H1 (cell line): ENCODE measurements around the gene UNC5B. TPM values are rescaled to one million over a fixed set of nuclear protein-coding genes. Genes with fewer than 3 reads are reported as not detected.

Experiments used
- CTCF ChIA-PET: fragments of 300-600 bp; sonication (Branson Sonifier 250); formaldehyde crosslinking; loops from one replicate; lab custom pipeline; 2021; ENCODE audit not compliant: partially characterized antibody; lab: Charles Lee
- POLR2A ChIA-PET: fragments of 300-600 bp; sonication (Branson Sonifier 250); formaldehyde crosslinking; loops from one replicate; lab custom pipeline; 2021; ENCODE audit warnings: inconsistent platforms; ENCODE audit not compliant: partially characterized antibody; lab: Charles Lee
- DNase-seq, 2 experiments: peaks; one replicate each; pipeline versions ENCODE4 v3.0.0 to v3.0.0-alpha.2; 2010 to 2022; ENCODE audit warnings: low spot score in 2 of 2, low read depth in 1 of 2, mixed read lengths in 1 of 2
- FAIRE-seq: peaks from 2 replicates; lab custom pipeline; 2011; peaks lifted over from hg19 to GRCh38; lab: Jason Lieb, UNC
- H2AFZ ChIP-seq: 2 replicates; pipeline ENCODE4 v1.8.1; 2012; ENCODE audit warnings: low read length, inconsistent platforms
- H2AK5ac ChIP-seq: 2 replicates; pipeline ENCODE4 v1.6.1; 2013; ENCODE audit warnings: low read depth, low read length
- H2BK120ac ChIP-seq: replicated peaks from 2 replicates; pipeline ENCODE3; 2013; ENCODE audit warnings: low read depth, low read length, inconsistent platforms
- H2BK12ac ChIP-seq: 2 replicates; pipeline ENCODE4 v1.6.1; 2013; ENCODE audit warnings: low read depth, low read length
- H2BK15ac ChIP-seq: 2 replicates; pipeline ENCODE4 v1.6.1; 2013; ENCODE audit warnings: low read length
- H2BK20ac ChIP-seq: 2 replicates; pipeline ENCODE4 v1.6.1; 2013; ENCODE audit warnings: low read length
- H2BK5ac ChIP-seq: 2 replicates; pipeline ENCODE4 v1.6.1; 2013; ENCODE audit warnings: low read depth, low read length
- H3K14ac ChIP-seq: 2 replicates; pipeline ENCODE4 v1.6.1; 2013; ENCODE audit warnings: inconsistent platforms; ENCODE audit not compliant: insufficient read length
- H3K18ac ChIP-seq: 2 replicates; pipeline ENCODE4 v1.6.1; 2013; ENCODE audit warnings: low read length; ENCODE audit errors: extremely low read depth
- H3K23ac ChIP-seq: 2 replicates; pipeline ENCODE4 v1.6.1; 2013; ENCODE audit warnings: inconsistent platforms; ENCODE audit not compliant: insufficient read length
- H3K23me2 ChIP-seq: 2 replicates; pipeline ENCODE4 v1.6.1; 2013; ENCODE audit warnings: low read depth, low read length
- H3K27ac ChIP-seq: 2 replicates; pipeline ENCODE4 v1.6.1; 2011; ENCODE audit warnings: low read depth, low read length, inconsistent platforms
- H3K27me3 ChIP-seq, 4 experiments: replicated peaks in 1 of 4; 1 replicate in 1 of 4; 2 replicates in 3 of 4; pipeline versions ENCODE4 v1.6.1 to v1.8.1; 2011 to 2013; ENCODE audit warnings: low read length in 3 of 4, mild to moderate bottlenecking in 3 of 4, inconsistent platforms in 2 of 4, mixed read lengths in 2 of 4, moderate library complexity in 1 of 4; ENCODE audit not compliant: control insufficient read depth in 3 of 4, insufficient read depth in 3 of 4; ENCODE audit errors: extremely low read depth in 1 of 4
- H3K36me3 ChIP-seq, 4 experiments: 2 replicates each; pipeline versions ENCODE4 v1.6.1 to v1.8.1; 2011 to 2013; ENCODE audit warnings: mild to moderate bottlenecking in 4 of 4, low read length in 3 of 4, moderate library complexity in 2 of 4, control low read depth in 1 of 4, inconsistent platforms in 1 of 4; ENCODE audit not compliant: insufficient read depth in 4 of 4, control insufficient read depth in 2 of 4
- H3K4ac ChIP-seq: replicated peaks from 2 replicates; pipeline ENCODE3; 2013; ENCODE audit warnings: low read length, low read depth, mixed read lengths, inconsistent platforms; ENCODE audit not compliant: insufficient read length
- H3K4me1 ChIP-seq, 4 experiments: replicated peaks in 1 of 4; 1 replicate in 1 of 4; 2 replicates in 3 of 4; pipeline versions ENCODE4 v1.6.1 to v1.8.1; 2011 to 2013; ENCODE audit warnings: low read length in 3 of 4, inconsistent platforms in 2 of 4, mixed read lengths in 1 of 4; ENCODE audit not compliant: insufficient read depth in 4 of 4, control insufficient read depth in 3 of 4
- H3K4me2 ChIP-seq, 2 experiments: 2 replicates each; pipeline versions ENCODE4 v1.6.1 to v1.8.1; 2011 to 2013; ENCODE audit warnings: low read depth in 2 of 2, low read length in 2 of 2, control low read depth in 1 of 2, inconsistent platforms in 1 of 2, mild to moderate bottlenecking in 1 of 2; ENCODE audit not compliant: insufficient read depth in 1 of 2
- H3K4me3 ChIP-seq, 4 experiments: fragments of 200-600, 300-600 bp in 1 of 4; sonication (generic), shearing (Covaris generic), sonication (Bioruptor Twin) in 1 of 4; 2 replicates each; pipeline versions ENCODE4 v1.5.1 to v1.8.1; 2011 to 2016; ENCODE audit warnings: low read length in 4 of 4, low read depth in 3 of 4, control low read depth in 2 of 4, inconsistent platforms in 2 of 4, mild to moderate bottlenecking in 2 of 4, mixed read lengths in 1 of 4, moderate library complexity in 1 of 4; ENCODE audit not compliant: insufficient read depth in 2 of 4; ENCODE audit errors: extremely low read depth in 1 of 4
- H3K56ac ChIP-seq: replicated peaks from 2 replicates; pipeline ENCODE3; 2013; ENCODE audit warnings: low read depth, mild to moderate bottlenecking, mixed read lengths, low read length, inconsistent platforms; ENCODE audit not compliant: insufficient read length
- H3K79me1 ChIP-seq: 2 replicates; pipeline ENCODE4 v1.6.1; 2013; ENCODE audit warnings: low read depth, low read length, control low read depth
- H3K79me2 ChIP-seq, 2 experiments: 2 replicates each; pipeline versions ENCODE4 v1.6.1 to v1.8.1; 2012 to 2013; ENCODE audit warnings: low read length in 2 of 2, mild to moderate bottlenecking in 2 of 2, inconsistent platforms in 1 of 2; ENCODE audit not compliant: insufficient read depth in 2 of 2, control insufficient read depth in 1 of 2
- H3K9ac ChIP-seq, 4 experiments: replicated peaks in 1 of 4; 1 replicate in 1 of 4; 2 replicates in 3 of 4; pipeline versions ENCODE4 v1.6.1 to v1.8.1; 2011 to 2013; ENCODE audit warnings: low read depth in 3 of 4, low read length in 3 of 4, control low read depth in 2 of 4, mild to moderate bottlenecking in 2 of 4, moderate library complexity in 2 of 4, inconsistent platforms in 1 of 4; ENCODE audit errors: extremely low read depth in 1 of 4
- H3K9me3 ChIP-seq, 2 experiments: 2 replicates each; pipeline versions ENCODE4 v1.6.1 to v1.8.1; 2012 to 2013; ENCODE audit warnings: mild to moderate bottlenecking in 2 of 2, moderate library complexity in 2 of 2, control low read depth in 1 of 2, inconsistent platforms in 1 of 2, low read depth in 1 of 2, low read length in 1 of 2, mixed read lengths in 1 of 2; ENCODE audit not compliant: insufficient read depth in 2 of 2
- H4K20me1 ChIP-seq, 2 experiments: replicated peaks in 1 of 2; 2 replicates each; pipeline versions ENCODE3 to v1.8.1; 2011 to 2013; ENCODE audit warnings: inconsistent platforms in 2 of 2, low read length in 2 of 2, mild to moderate bottlenecking in 1 of 2; ENCODE audit not compliant: insufficient read depth in 2 of 2, control insufficient read depth in 1 of 2
- H4K5ac ChIP-seq: 2 replicates; pipeline ENCODE4 v1.6.1; 2013; ENCODE audit warnings: low read length, low read depth, mixed read lengths, inconsistent platforms; ENCODE audit not compliant: insufficient read length
- H4K8ac ChIP-seq: 2 replicates; pipeline ENCODE4 v1.8.0; 2013; ENCODE audit warnings: mild to moderate bottlenecking, moderate library complexity, low read length, inconsistent platforms; ENCODE audit not compliant: insufficient read depth; ENCODE audit errors: extremely low read depth
- H4K91ac ChIP-seq: replicated peaks from 2 replicates; pipeline ENCODE3; 2013; ENCODE audit warnings: low read length, mixed read lengths, inconsistent platforms; ENCODE audit not compliant: insufficient read length
- HDAC2 ChIP-seq, 2 experiments: fragments of 300-600 bp in 1 of 2; sonication (generic) in 1 of 2; IDR thresholded peaks; 2 replicates each; pipeline ENCODE4 v1.6.1; 2011 to 2012; ENCODE audit warnings: low read depth in 2 of 2, low read length in 2 of 2, mild to moderate bottlenecking in 2 of 2, moderate library complexity in 2 of 2, borderline replicate concordance in 1 of 2, inconsistent platforms in 1 of 2
- NRF1 ChIP-seq: IDR thresholded peaks from 2 replicates; pipeline ENCODE4 v1.6.1; 2011; ENCODE audit warnings: mild to moderate bottlenecking, low read depth, low read length, improper control_type of control experiment
- WGBS, 2 experiments: shearing (Covaris generic) in 1 of 2; methylation state at CpG; one replicate each; pipeline versions ENCODE4 v1.1.6 to v1.1.7; 2013 to 2015; ENCODE audit warnings: low lambda C conversion rate in 2 of 2, mixed read lengths in 2 of 2, inconsistent platforms in 1 of 2, low coverage in 1 of 2, missing lambda C conversion rate in 1 of 2; ENCODE audit not compliant: insufficient replicate concordance in 2 of 2, insufficient coverage in 1 of 2, insufficient read length in 1 of 2; ENCODE audit errors: extremely low coverage in 1 of 2, missing lambda C conversion rate in 1 of 2; 5-methylcytosine and 5-hydroxymethylcytosine counted together
- polyA plus RNA-seq, 7 experiments: library from polyadenylated mRNA; depleted of rRNA in 3 of 7; stranded (reverse) in 5 of 7; unstranded in 2 of 7; fragments of >200 nt in 5 of 7; fragments of 200-250 nt in 2 of 7; gene quantifications; 1 replicate in 5 of 7; 2 replicates in 1 of 7; 4 replicates in 1 of 7; pipeline versions ENCODE4 v1.2.1 to v1.2.3, GENCODE V29; 2011 to 2013; ENCODE audit warnings: missing spikeins in 2 of 7, mixed read lengths in 2 of 7
- total RNA-seq: library from RNA; stranded (reverse); fragmentation: NEBNext Ultra II Directional; extraction: Animal tissue kit (Norgen Biotek cat#: 25700); gene quantifications from 2 replicates; pipeline ENCODE4 v1.2.1, GENCODE V29; 2021

The UNC5B gene
- total and polyA plus RNA-seq, 2 of the 8 experiments (the other 6 are each of a cell fraction or from before 2014, with no cell fraction given): 27.9 to 31.8 TPM

GRCh38 chr10:71177651-71178199 is 34.6 kb upstream of the UNC5B start:
- no peak overlapping the region for H3K23ac ChIP-seq
- H4K20me1 ChIP-seq: no peaks in the 10 kb centered on the region
- ChIA-PET POLR2A (no interaction called here), CTCF (interaction anchor here (0.8 to 2.9 kb wide), 10 partner anchors 9 to 253 kb away, joined by 3 to 10 read pairs (median 4); no protein-coding TSS in a partner anchor)
- no peak overlapping the region for H3K14ac ChIP-seq
- H4K8ac ChIP-seq: no peak overlapping the region
- FAIRE-seq (no peak), DNase-seq (no peak)
- H2BK5ac ChIP-seq: no peak overlapping the region
- H2BK20ac ChIP-seq: no peak overlapping the region
- H3K27ac ChIP-seq: no peak overlapping the region
- H3K79me1 ChIP-seq: no peaks in the 10 kb centered on the region
- H3K4me3 ChIP-seq: no peak overlapping the region
- H3K4ac ChIP-seq: no peak overlapping the region
- H3K79me2 ChIP-seq: no peaks in the 10 kb centered on the region
- H2AFZ ChIP-seq: no peak overlapping the region
- no peak overlapping the region for H2BK120ac ChIP-seq
- H3K23me2 ChIP-seq: no peaks in the 10 kb centered on the region
- H4K91ac ChIP-seq: no peak overlapping the region
- no peaks in the 10 kb centered on the region; a peak in 2 of 7 replicates for H3K27me3 ChIP-seq
- no peak overlapping the region for H4K5ac ChIP-seq
- TF ChIP-seq HDAC2 (IDR thresholded peaks at IDR 0.05; ENCODE audit: borderline replicate concordance in 1 of 2, low read depth in 2 of 2, low read length in 2 of 2) (no peak), NRF1 (no peak)
- WGBS, 2 experiments: 90% methylated on average over 4 of the region's 4 CpGs; no CpG with 5 or more reads in 1 of the 2 experiments
- no peak overlapping the region for H2BK12ac ChIP-seq
- H2AK5ac ChIP-seq: no peak overlapping the region
- no peaks in the 10 kb centered on the region for H3K36me3 ChIP-seq
- no peak overlapping the region for H3K56ac ChIP-seq
- no peak overlapping the region for H3K4me2 ChIP-seq
- H2BK15ac ChIP-seq: no peak overlapping the region
- H3K18ac ChIP-seq: no peak overlapping the region; the same call in 1 of the 2 replicates
- no peaks in the 10 kb centered on the region for H3K9me3 ChIP-seq
- H3K4me1 ChIP-seq: peaks cover 0 to 10% (median 3%) of the 10 kb centered on the region in 4 experiments; a peak in 3 of 7 replicates
- H3K9ac ChIP-seq: no peak overlapping the region
